HEK293T (cell line): Measurements from ENCODE around the gene PLEKHH3.
A peak's percentile ranks its signal among the peaks of the same experiment; 100 is the strongest.

Experiments
- CTCF ChIA-PET: fragments of 350-600 bp; formaldehyde crosslinking; extraction: SDS; loops from one replicate; lab custom pipeline; 2021; ENCODE audit warnings: antibody characterized with exemption, inconsistent platforms; lab: Yijun Ruan, JAX
- POLR2A ChIA-PET: fragments of 350-600 bp; formaldehyde crosslinking; extraction: SDS; loops from one replicate; lab custom pipeline; 2020; ENCODE audit warnings: antibody characterized with exemption, inconsistent platforms; lab: Yijun Ruan, JAX
- DNase-seq: peaks from one replicate; pipeline ENCODE4 v3.0.0; 2012; ENCODE audit warnings: mixed read lengths; ENCODE audit errors: extremely low spot score
- ARNT ChIP-seq: fragments of 450-650 bp; IDR thresholded peaks from 2 replicates; pipeline ENCODE4 v1.6.1; 2017; ENCODE audit warnings: mild to moderate bottlenecking
- BHLHE40 ChIP-seq: fragments of 450-650 bp; IDR thresholded peaks from 2 replicates; pipeline ENCODE4 v1.6.1; 2016; ENCODE audit warnings: mild to moderate bottlenecking, moderate library complexity, borderline replicate concordance
- CTBP1 ChIP-seq: fragments of 450-650 bp; IDR thresholded peaks from 2 replicates; pipeline ENCODE4 v1.6.1; 2016; ENCODE audit warnings: borderline replicate concordance
- ELF4 ChIP-seq: fragments of 450-650 bp; IDR thresholded peaks from 2 replicates; pipeline ENCODE4 v1.6.1; 2017; ENCODE audit warnings: antibody characterized with exemption
- FOXA1 ChIP-seq: fragments of 450-650 bp; IDR thresholded peaks from 2 replicates; pipeline ENCODE4 v1.6.1; 2016; ENCODE audit warnings: mild to moderate bottlenecking
- FOXK2 ChIP-seq: fragments of 450-650 bp; IDR thresholded peaks from 2 replicates; pipeline ENCODE4 v1.6.1; 2016; ENCODE audit warnings: mild to moderate bottlenecking
- FOXM1 ChIP-seq: fragments of 450-650 bp; IDR thresholded peaks from 2 replicates; pipeline ENCODE4 v1.6.1; 2017; ENCODE audit warnings: mild to moderate bottlenecking, borderline replicate concordance
- HDGF ChIP-seq: fragments of 450-650 bp; IDR thresholded peaks from 2 replicates; pipeline ENCODE4 v1.6.1; 2017; ENCODE audit warnings: antibody characterized with exemption, borderline replicate concordance
- L3MBTL2 ChIP-seq: fragments of 450-650 bp; conservative IDR thresholded peaks from 2 replicates; pipeline ENCODE4 v1.6.1; 2016; ENCODE audit warnings: mild to moderate bottlenecking
- LEF1 ChIP-seq: fragments of 450-650 bp; IDR thresholded peaks from 2 replicates; pipeline ENCODE4 v1.6.1; 2017; ENCODE audit warnings: mild to moderate bottlenecking, borderline replicate concordance
- NFRKB ChIP-seq: fragments of 450-650 bp; IDR thresholded peaks from 2 replicates; pipeline ENCODE4 v1.6.1; 2016; ENCODE audit warnings: mild to moderate bottlenecking, moderate library complexity
- PKNOX1 ChIP-seq: fragments of 450-650 bp; IDR thresholded peaks from 2 replicates; pipeline ENCODE4 v1.6.1; 2016
- SP1 ChIP-seq: fragments of 450-650 bp; IDR thresholded peaks from 2 replicates; pipeline ENCODE4 v1.6.1; 2017
- SUZ12 ChIP-seq: fragments of 450-650 bp; IDR thresholded peaks from 2 replicates; pipeline ENCODE4 v1.6.1; 2016; ENCODE audit warnings: mild to moderate bottlenecking
- TARDBP ChIP-seq: fragments of 450-650 bp; IDR thresholded peaks from 2 replicates; pipeline ENCODE4 v1.6.1; 2016
- ZNF384 ChIP-seq: fragments of 450-650 bp; IDR thresholded peaks from 2 replicates; pipeline ENCODE4 v1.6.1; 2016

PLEKHH3 gene

GRCh38 chr17:42686520-42687128 lies 9.8 kb upstream of the PLEKHH3 start:
- no peak for DNase-seq
- ChIA-PET POLR2A (interaction anchor here (1.6 kb wide), 1 partner anchor 8 kb away, joined by 7 read pairs; no protein-coding TSS in a partner anchor), CTCF (no interaction called here)
- TF ChIP-seq LEF1 (no peak), HDGF (no peak), CTBP1 (no peak), TARDBP (no peak), ELF4 (no peak), ZNF384 (no peak), PKNOX1 (no peak), FOXM1 (no peak), BHLHE40 (no peak), SP1 (no peak), L3MBTL2 (no peak), FOXA1 (no peak), FOXK2 (no peak), NFRKB (no peak), SUZ12 (no peak), ARNT (no peak)

GRCh38 chr17:42685831-42686230 lies 9.0 kb upstream of the PLEKHH3 start:
- ChIA-PET CTCF (no interaction called here), POLR2A (no interaction called here)
- no peak for DNase-seq
- TF ChIP-seq PKNOX1: no peak
- TF ChIP-seq TARDBP: no peak

DNA sequence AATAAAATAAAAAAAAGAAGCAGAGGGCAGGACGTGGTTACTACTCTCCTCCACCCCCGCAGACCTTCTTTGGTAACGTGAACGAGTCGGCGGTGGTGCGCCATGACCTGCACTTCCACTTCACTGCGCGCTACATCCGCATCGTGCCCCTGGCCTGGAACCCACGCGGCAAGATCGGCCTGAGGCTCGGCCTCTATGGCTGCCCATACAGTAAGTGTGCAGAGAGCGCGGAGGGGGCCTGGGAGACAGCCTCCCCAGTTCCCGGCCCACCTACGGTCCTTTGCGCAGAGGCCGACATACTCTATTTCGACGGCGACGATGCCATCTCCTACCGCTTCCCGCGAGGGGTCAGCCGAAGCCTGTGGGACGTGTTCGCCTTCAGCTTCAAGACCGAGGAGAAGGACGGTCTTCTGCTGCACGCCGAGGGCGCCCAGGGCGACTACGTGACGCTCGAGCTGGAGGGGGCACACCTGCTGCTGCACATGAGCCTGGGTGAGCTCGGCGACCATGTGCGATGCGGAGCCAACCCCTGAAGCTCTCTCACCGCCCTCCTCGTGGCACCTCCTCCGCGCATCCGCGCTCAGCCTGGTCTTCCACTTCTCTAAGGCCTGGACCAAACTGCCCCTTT lies 8.2 kb upstream of the PLEKHH3 start:
- ChIA-PET CTCF (no interaction called here), POLR2A (interaction anchor here (0.6 kb wide), 1 partner anchor 59 kb away, joined by 3 read pairs; the partner anchor contains the start of gene EZH1)
- DNase-seq: no peak
- TF ChIP-seq SUZ12: no peak
- no peak for TF ChIP-seq CTBP1
- TF ChIP-seq TARDBP: no peak
- TF ChIP-seq ZNF384: no peak
- no peak for TF ChIP-seq SP1
- TF ChIP-seq FOXA1: no peak
- TF ChIP-seq PKNOX1: no peak
- TF ChIP-seq FOXM1: no peak
- no peak for TF ChIP-seq FOXK2
- TF ChIP-seq ARNT: no peak
- TF ChIP-seq ELF4: no peak
- TF ChIP-seq LEF1: no peak
- no peak for TF ChIP-seq L3MBTL2
- TF ChIP-seq NFRKB: no peak

DNA sequence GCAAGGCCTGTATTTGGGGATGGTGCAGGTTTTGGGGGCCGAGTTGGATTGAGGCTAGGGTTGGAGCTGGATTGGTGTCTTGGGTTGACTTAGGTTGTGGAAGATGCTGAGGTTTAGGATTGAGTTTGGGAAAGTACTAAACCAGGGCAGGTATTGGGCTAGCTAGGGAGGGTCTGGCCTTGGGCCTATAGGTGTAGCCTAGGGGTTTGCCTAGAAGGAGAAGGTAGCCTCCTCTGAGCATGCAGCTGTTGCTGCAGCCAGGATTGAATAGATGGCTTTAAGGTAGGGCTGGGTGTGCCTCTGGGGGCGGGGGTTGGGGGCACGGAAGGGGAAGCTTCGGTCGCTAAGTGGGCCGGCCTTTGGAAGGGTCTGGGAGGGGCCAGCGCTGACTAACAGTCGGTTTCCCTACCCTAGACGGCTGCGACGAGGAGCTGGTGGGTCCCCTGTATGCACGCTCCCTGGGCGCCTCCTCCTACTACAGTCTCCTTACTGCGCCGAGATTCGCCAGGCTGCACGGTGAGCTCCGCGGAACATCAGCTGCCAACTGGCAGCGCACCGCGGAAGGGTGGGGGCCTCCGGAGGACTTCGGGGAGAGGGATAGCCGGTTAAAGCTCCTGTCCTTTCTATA lies 6.7 kb upstream of the PLEKHH3 start:
- DNase-seq: no peak
- TF ChIP-seq FOXA1 (no peak), HDGF (no peak), PKNOX1 (no peak), SUZ12 (no peak), ELF4 (no peak), SP1 (no peak), CTBP1 (no peak), BHLHE40 (no peak), L3MBTL2 (no peak), ZNF384 (no peak), NFRKB (no peak), FOXM1 (no peak), TARDBP (no peak), ARNT (no peak), LEF1 (no peak), FOXK2 (no peak)
- CTCF ChIA-PET: interaction anchor here (0.7 to 2.2 kb wide), 2 partner anchors 105 to 135 kb away, joined by 3 to 14 read pairs; partner anchors contain the start of gene PSMC3IP
- POLR2A ChIA-PET: interaction anchor here (0.7 to 2.4 kb wide), 12 partner anchors 8 to 150 kb away, joined by 3 to 21 read pairs (median 4); partner anchors contain the start of genes NAGLU, PSMC3IP, PSME3 and RETREG3

- peak; percentile 47 for DNase-seq
These were observed 6.1 kb upstream of the PLEKHH3 start for GRCh38 chr17:42682722-42683403.

More at GRCh38 chr17:42682722-42683403, 6.1 kb upstream of the PLEKHH3 start:
- TF ChIP-seq PKNOX1 (no peak), SUZ12 (no peak), ZNF384 (no peak), NFRKB (no peak), BHLHE40 (no peak), ARNT (no peak), ELF4 (no peak)
- ChIA-PET CTCF (interaction anchor here (2.2 kb wide), 1 partner anchor 104 kb away, joined by 14 read pairs; the partner anchor contains the start of gene PSMC3IP), POLR2A (interaction anchor here (0.7 to 2.4 kb wide), 12 partner anchors 8 to 151 kb away, joined by 3 to 21 read pairs (median 4); partner anchors contain the start of genes NAGLU, PSMC3IP, PSME3 and RETREG3)
